PC-3 (cell line): ENCODE results near the gene TAOK2. TPM values are rescaled to one million over a fixed set of nuclear protein-coding genes. Genes with fewer than 3 reads are reported as not detected.

Experiments
- ATAC-seq: fragments of 200-7000 bp; cut with Tn5 transposase; 2 replicates; pipeline ENCODE4 v1.9.1; 2020; ENCODE audit warnings: mild to moderate bottlenecking, moderate library complexity
- BruUV-seq: library from RNA; stranded (reverse); fragments of 400-500 nt; replicated peaks from 2 replicates; lab custom pipeline; 2021; lab: Mats Ljungman, UMichigan
- CTCF ChIA-PET: fragments of 300-600 bp; sonication (Branson Sonifier 250); formaldehyde crosslinking; loops from one replicate; lab custom pipeline; 2022; ENCODE audit warnings: antibody characterized with exemption; lab: Charles Lee
- POLR2A ChIA-PET: fragments of 300-600 bp; sonication (Branson Sonifier 250); formaldehyde crosslinking; loops from one replicate; lab custom pipeline; 2022; ENCODE audit warnings: antibody characterized with exemption; ENCODE audit not compliant: unreplicated experiment; lab: Charles Lee
- DNase-seq: peaks from one replicate; pipeline ENCODE4 v3.0.0-alpha.2; 2015
- H2AFZ ChIP-seq: fragments of 300-600 bp; sonication (generic); 2 replicates; pipeline ENCODE4 v1.6.0; 2016; ENCODE audit warnings: antibody characterized with exemption, low read length
- H3F3A ChIP-seq: fragments of 300-600 bp; sonication (generic); one replicate; pipeline ENCODE4 v1.6.0; 2017; ENCODE audit warnings: antibody characterized with exemption, low read length, control low read depth, mild to moderate bottlenecking; ENCODE audit not compliant: unreplicated experiment
- H3K27ac ChIP-seq: fragments of 300-600 bp; sonication (generic); 2 replicates; pipeline ENCODE4 v1.5.1; 2016; ENCODE audit warnings: mild to moderate bottlenecking, low read length
- H3K27me3 ChIP-seq: fragments of 300-600 bp; sonication (generic); 2 replicates; pipeline ENCODE4 v1.6.1; 2016; ENCODE audit warnings: low read length, mixed read lengths
- H3K36me3 ChIP-seq: fragments of 300-600 bp; sonication (generic); 2 replicates; pipeline ENCODE4 v1.6.1; 2016; ENCODE audit warnings: low read depth, mixed run types, low read length, mixed read lengths
- H3K4me1 ChIP-seq: fragments of 300-600 bp; sonication (generic); 2 replicates; pipeline ENCODE4 v1.5.1; 2016; ENCODE audit warnings: low read length; ENCODE audit not compliant: insufficient read depth
- H3K4me2 ChIP-seq: fragments of 300-600 bp; sonication (generic); 2 replicates; pipeline ENCODE4 v1.6.0; 2016; ENCODE audit warnings: low read length
- H3K4me3 ChIP-seq: fragments of 300-600 bp; sonication (generic); 2 replicates; pipeline ENCODE4 v1.5.1; 2016; ENCODE audit warnings: mild to moderate bottlenecking, low read length, mixed read lengths
- H3K79me2 ChIP-seq: fragments of 300-600 bp; sonication (generic); 2 replicates; pipeline ENCODE4 v1.6.1; 2017; ENCODE audit warnings: low read length, mixed read lengths
- H3K9ac ChIP-seq: fragments of 300-600 bp; sonication (generic); 2 replicates; pipeline ENCODE4 v1.6.0; 2016; ENCODE audit warnings: mild to moderate bottlenecking, low read length
- H3K9me2 ChIP-seq: fragments of 300-600 bp; sonication (generic); replicated peaks from 2 replicates; pipeline ENCODE4 v1.6.1; 2016; ENCODE audit warnings: mixed run types, low read length, mixed read lengths
- H3K9me3 ChIP-seq: fragments of 300-600 bp; sonication (generic); 2 replicates; pipeline ENCODE4 v1.6.1; 2016; ENCODE audit warnings: low read length, mixed read lengths
- H4K20me1 ChIP-seq: fragments of 300-600 bp; sonication (generic); 2 replicates; pipeline ENCODE4 v1.6.1; 2016; ENCODE audit warnings: low read length, mixed read lengths
- EZH2 ChIP-seq: fragments of 300-600 bp; sonication (generic); IDR thresholded peaks from one replicate; pipeline ENCODE4 v1.6.1; 2017; ENCODE audit warnings: antibody characterized with exemption, mild to moderate bottlenecking, low read length; ENCODE audit not compliant: unreplicated experiment
- EZH2phosphoT487 ChIP-seq: fragments of 300-600 bp; sonication (generic); IDR thresholded peaks from 2 replicates; pipeline ENCODE4 v1.6.1; 2018; ENCODE audit warnings: mild to moderate bottlenecking, antibody characterized with exemption, low read length, borderline replicate concordance
- intact Hi-C: fragments of 100-400 bp; cut with micrococcal nuclease; formaldehyde crosslinking; loops from 2 replicates; pipeline ENCODE4 v1.9.0; 2023
- total RNA-seq: library from RNA; depleted of rRNA; stranded (reverse); fragments of >200 nt; gene quantifications from 2 replicates; pipeline ENCODE4 v1.2.3, GENCODE V29; 2014
- TF ChIP-seq, protein P1 (sequence below): fragments of 300-600 bp; sonication (generic); conservative IDR thresholded peaks from 2 replicates; pipeline ENCODE4 v1.5.1; 2017; ENCODE audit warnings: antibody characterized with exemption, low read depth, mild to moderate bottlenecking, low read length

The TAOK2 gene
- total RNA-seq, 1 experiment from 2014 or later = 34.1 TPM

DNA sequence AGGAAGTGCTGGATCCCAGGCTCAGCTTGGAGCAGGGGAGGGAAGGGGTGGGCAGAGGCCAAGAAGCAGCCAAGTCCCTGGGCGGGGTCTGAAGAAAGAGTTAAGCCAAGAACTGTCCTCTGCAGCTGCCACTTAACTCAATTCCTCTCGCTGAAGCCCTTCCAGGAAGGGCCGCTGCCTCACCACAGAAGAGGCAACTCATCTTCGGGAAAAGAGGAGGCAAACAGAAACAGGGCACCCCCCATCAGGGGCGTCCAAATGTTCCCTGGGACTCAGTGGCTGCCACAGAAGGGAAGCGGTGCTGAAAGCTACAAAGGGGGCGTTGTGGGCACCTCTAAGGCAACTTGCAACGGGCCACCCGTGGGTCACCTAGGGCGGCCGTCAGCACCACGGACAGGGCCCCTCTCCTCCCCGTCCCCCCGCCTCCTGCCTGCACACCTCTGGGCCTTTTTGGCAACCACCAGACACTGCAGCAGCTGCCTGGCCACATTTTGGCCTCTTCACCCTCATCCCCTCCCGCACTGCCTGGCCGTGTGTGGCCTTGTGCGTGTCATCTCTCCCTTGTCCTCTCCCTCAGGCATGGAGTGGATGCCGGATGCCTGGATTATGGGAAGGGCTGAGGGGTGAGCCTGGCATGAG, 54.9 kb downstream of the TAOK2 start:
- POLR2A ChIA-PET = no interaction called here
- BruUV-seq = no TSS peak

DNA sequence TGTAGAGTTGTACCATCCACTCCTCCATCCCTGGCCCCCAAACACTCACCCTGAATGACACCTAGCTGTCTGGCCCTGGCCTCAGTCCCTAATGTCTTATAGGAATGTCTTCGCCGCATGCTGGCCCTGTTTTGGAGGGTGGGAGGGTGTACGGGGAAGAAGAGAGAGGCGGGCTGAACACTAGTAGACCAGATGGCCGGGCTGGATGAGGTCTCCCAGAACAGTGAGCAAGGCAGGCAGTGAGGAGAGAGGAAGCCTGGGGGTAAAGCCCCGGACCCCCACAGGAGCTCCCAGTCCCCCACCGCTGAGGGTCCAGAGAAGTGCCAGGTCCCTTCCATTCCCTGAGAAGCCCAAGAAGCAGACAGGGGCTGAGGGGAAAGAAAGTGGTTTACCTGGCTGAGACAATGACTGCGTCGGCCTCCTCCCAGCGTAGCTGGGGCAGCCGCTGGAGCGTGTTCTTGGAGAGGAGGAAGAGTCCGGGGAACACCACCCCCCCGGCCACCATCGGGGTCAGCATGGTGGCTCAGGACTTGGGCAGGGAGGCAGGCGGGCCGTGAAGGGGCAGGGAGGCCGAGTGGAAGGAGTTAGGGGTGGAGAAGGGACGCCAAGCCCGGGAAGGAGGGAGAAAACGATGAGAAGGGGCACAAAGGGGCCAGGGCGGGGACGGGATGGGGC, 56.5 kb downstream of the TAOK2 start:
- no peaks in the 10 kb centered on the region for H3K27me3 ChIP-seq
- CTCF ChIA-PET = no interaction called here

More for the DNA sequence above, 54.9 kb downstream of the TAOK2 start:
- Histone ChIP-seq H3K9me3 (no peaks in the 10 kb centered on the region), H3K27ac (no peak overlapping the region), H3K27me3 (no peaks in the 10 kb centered on the region), H2AFZ (no peak overlapping the region), H3K36me3 (no peaks in the 10 kb centered on the region; the same call in 1 of the 2 replicates), H3K9ac (no peak overlapping the region), H3K4me1 (no peaks in the 10 kb centered on the region), H3K4me2 (no peak overlapping the region), H3K4me3 (no peak overlapping the region), H4K20me1 (no peaks in the 10 kb centered on the region), H3F3A (no peaks in the 10 kb centered on the region), H3K9me2 (no peaks in the 10 kb centered on the region), H3K79me2 (no peaks in the 10 kb centered on the region)
- ATAC-seq (no peak), DNase-seq (no peak)
- CTCF ChIA-PET = no interaction called here
- TF ChIP-seq EZH2phosphoT487 = no peak
- TF ChIP-seq EZH2 = no peak
- TF ChIP-seq, protein P1, sequence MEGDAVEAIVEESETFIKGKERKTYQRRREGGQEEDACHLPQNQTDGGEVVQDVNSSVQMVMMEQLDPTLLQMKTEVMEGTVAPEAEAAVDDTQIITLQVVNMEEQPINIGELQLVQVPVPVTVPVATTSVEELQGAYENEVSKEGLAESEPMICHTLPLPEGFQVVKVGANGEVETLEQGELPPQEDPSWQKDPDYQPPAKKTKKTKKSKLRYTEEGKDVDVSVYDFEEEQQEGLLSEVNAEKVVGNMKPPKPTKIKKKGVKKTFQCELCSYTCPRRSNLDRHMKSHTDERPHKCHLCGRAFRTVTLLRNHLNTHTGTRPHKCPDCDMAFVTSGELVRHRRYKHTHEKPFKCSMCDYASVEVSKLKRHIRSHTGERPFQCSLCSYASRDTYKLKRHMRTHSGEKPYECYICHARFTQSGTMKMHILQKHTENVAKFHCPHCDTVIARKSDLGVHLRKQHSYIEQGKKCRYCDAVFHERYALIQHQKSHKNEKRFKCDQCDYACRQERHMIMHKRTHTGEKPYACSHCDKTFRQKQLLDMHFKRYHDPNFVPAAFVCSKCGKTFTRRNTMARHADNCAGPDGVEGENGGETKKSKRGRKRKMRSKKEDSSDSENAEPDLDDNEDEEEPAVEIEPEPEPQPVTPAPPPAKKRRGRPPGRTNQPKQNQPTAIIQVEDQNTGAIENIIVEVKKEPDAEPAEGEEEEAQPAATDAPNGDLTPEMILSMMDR = no peak
- intact Hi-C loops = no loop called here

More for the DNA sequence above, 56.5 kb downstream of the TAOK2 start:
- no peak for ATAC-seq
- Histone ChIP-seq H3K36me3 (no peaks in the 10 kb centered on the region; the same call in 1 of the 2 replicates), H3K4me2 (no peak overlapping the region), H3F3A (no peaks in the 10 kb centered on the region), H3K9ac (no peak overlapping the region), H3K9me2 (no peaks in the 10 kb centered on the region), H3K27ac (no peak overlapping the region), H3K9me3 (no peaks in the 10 kb centered on the region), H4K20me1 (no peaks in the 10 kb centered on the region), H2AFZ (no peak overlapping the region), H3K4me1 (no peaks in the 10 kb centered on the region), H3K79me2 (no peaks in the 10 kb centered on the region), H3K4me3 (no peak overlapping the region)
- TF ChIP-seq, protein P1 = no peak
- TF ChIP-seq EZH2 (no peak), EZH2phosphoT487 (no peak)
- BruUV-seq = no TSS peak
- POLR2A ChIA-PET = no interaction called here
- DNase-seq = no peak
- intact Hi-C loops = no loop called here
